Measurements from ENCODE around the gene ANAPC2.
A peak's percentile ranks its signal among the peaks of the same experiment; 100 is the strongest.

Gene ANAPC2

GRCh38 chr9:137188490-137189296 is at the start of gene ANAPC2, which contains the start of gene SSNA1:
Gene ANAPC2 (minus strand): TSS chr9:137188560. CDS start chr9:137188532, 28 bp downstream.
Gene SSNA1 (plus strand): TSS chr9:137188676. CDS start chr9:137188727, 51 bp downstream.
- peak; percentile 44 for DNase-seq

- DNase-seq, result no peak
These were observed 48.6 kb upstream of the ANAPC2 start for GRCh38 chr9:137236936-137237421.

GRCh38 chr9:137236238-137236935 is 48.0 kb upstream of the ANAPC2 start:
- peak; percentile 54 for DNase-seq

GRCh38 chr9:137235424-137236237 is 47.3 kb upstream of the ANAPC2 start:
- DNase-seq, result no peak

GRCh38 chr9:137234758-137235423 is 46.5 kb upstream of the ANAPC2 start:
- DNase-seq, result no peak

GRCh38 chr9:137234055-137234697 is 45.8 kb upstream of the ANAPC2 start:
- DNase-seq, result no peak

GRCh38 chr9:137233143-137233980 is 45.0 kb upstream of the ANAPC2 start:
- DNase-seq, result no peak

GRCh38 chr9:137232510-137232909 is 44.1 kb upstream of the ANAPC2 start:
- DNase-seq, result no peak

GRCh38 chr9:137232101-137232500 is 43.7 kb upstream of the ANAPC2 start:
- DNase-seq, result no peak

- DNase-seq, result no peak
These were observed 43.1 kb upstream of the ANAPC2 start for GRCh38 chr9:137231372-137232039.

GRCh38 chr9:137230705-137231371 is 42.5 kb upstream of the ANAPC2 start, which contains the start of gene SLC34A3:
Gene SLC34A3 (plus strand): TSS chr9:137230901. CDS start chr9:137231703, 802 bp downstream.
- DNase-seq, result no peak

GRCh38 chr9:137229903-137230704 is 41.7 kb upstream of the ANAPC2 start:
- DNase-seq, result no peak

GRCh38 chr9:137228968-137229896 is 40.9 kb upstream of the ANAPC2 start:
- DNase-seq, result no peak

GRCh38 chr9:137228506-137228967 is 40.2 kb upstream of the ANAPC2 start:
- no peak for DNase-seq

GRCh38 chr9:137227853-137228505 is 39.6 kb upstream of the ANAPC2 start:
- DNase-seq, result no peak

GRCh38 chr9:137227054-137227852 is 38.9 kb upstream of the ANAPC2 start, which contains the start of gene RNF224:
Gene RNF224 (plus strand): TSS chr9:137227502. CDS start chr9:137228336, 834 bp downstream.
- peak; percentile 59 for DNase-seq

All from NCI-H1694 (cell line).